Measurements from ENCODE around the gene PPP2R5D.

DNA sequence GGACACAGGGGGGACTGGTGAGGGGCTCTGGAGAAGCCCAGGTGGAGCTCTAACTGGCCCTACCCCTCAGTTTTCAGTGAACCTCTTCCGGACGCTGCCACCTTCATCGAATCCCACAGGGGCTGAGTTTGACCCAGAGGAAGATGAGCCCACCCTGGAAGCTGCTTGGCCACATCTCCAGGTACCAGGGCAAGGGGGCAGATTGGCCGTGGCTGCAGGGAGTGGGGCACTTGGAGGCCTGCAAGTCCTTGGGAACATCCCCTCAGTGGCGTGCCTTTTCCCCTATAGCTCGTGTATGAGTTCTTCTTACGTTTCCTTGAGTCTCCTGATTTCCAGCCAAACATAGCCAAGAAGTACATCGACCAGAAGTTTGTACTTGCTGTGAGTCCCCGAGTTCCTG, 22.8 kb downstream of the PPP2R5D start:
- TF ChIP-seq, protein P1, sequence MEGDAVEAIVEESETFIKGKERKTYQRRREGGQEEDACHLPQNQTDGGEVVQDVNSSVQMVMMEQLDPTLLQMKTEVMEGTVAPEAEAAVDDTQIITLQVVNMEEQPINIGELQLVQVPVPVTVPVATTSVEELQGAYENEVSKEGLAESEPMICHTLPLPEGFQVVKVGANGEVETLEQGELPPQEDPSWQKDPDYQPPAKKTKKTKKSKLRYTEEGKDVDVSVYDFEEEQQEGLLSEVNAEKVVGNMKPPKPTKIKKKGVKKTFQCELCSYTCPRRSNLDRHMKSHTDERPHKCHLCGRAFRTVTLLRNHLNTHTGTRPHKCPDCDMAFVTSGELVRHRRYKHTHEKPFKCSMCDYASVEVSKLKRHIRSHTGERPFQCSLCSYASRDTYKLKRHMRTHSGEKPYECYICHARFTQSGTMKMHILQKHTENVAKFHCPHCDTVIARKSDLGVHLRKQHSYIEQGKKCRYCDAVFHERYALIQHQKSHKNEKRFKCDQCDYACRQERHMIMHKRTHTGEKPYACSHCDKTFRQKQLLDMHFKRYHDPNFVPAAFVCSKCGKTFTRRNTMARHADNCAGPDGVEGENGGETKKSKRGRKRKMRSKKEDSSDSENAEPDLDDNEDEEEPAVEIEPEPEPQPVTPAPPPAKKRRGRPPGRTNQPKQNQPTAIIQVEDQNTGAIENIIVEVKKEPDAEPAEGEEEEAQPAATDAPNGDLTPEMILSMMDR (IDR thresholded peaks at IDR 0.05 in 4 of 5, conservative IDR thresholded peaks at IDR 0.05 in 1 of 5), result no peak
- no peak for TF ChIP-seq POLR2A (IDR thresholded peaks at IDR 0.05)

Data from gastrocnemius medialis (tissue), 4 donors.